NCI-H345 treated with DMSO at 0.1 percent for 48 hours (cell line): Measurements from ENCODE around the gene CRTC1.
"Not testable (repeated sequence)": the region's sequence is repeated elsewhere in the genome, so short reads cannot be mapped to it uniquely, and the experiment has no call there.

Experiments
- DNase-seq: peaks from one replicate; lab custom pipeline; 2025; ENCODE audit not compliant: unreplicated experiment; lab: John Stamatoyannopoulos, UW

The CRTC1 gene

DNA sequence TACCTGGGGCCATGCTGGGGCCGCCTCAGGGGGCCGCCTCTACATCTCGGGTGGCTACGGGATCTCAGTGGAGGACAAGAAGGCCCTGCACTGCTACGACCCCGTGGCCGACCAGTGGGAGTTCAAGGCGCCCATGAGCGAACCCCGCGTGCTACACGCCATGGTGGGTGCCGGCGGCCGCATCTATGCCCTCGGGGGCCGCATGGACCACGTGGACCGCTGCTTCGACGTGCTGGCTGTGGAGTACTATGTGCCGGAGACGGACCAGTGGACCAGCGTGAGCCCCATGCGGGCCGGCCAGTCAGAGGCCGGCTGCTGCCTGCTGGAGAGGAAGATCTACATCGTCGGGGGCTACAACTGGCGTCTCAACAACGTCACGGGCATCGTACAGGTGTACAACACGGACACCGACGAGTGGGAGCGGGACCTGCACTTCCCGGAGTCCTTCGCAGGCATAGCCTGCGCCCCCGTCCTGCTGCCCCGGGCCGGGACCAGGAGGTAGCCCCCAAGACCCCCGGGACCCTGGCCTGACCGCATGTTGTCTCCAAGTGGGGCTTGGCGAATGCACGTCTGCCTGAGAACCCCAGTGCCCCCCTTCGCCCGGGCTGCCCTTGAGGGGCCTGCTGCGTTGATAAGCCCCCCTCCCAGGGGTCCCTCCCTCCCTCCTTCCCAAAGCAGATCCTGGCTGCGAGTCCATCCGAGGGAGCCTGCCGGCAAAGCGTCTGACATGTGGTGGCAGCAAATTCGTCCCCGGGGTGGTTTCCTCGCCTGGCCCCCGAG lies 14.5 kb upstream of the CRTC1 start:
- DNase-seq: no peak

DNA sequence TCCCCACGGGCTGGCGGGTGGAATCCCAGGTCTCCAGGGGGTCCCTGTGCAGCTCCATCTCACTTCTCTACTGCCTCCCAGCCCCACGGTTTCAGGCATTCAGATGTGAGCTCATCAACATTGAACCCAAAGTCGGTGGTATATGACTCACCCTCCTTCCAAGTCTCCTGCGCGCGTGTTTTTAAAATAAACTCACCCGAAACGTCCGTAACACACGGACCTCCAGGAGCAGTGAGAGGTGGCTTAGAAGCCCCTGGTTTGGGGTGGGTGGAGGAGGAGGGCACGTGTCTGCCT lies 14.0 kb upstream of the CRTC1 start:
- no peak for DNase-seq

DNA sequence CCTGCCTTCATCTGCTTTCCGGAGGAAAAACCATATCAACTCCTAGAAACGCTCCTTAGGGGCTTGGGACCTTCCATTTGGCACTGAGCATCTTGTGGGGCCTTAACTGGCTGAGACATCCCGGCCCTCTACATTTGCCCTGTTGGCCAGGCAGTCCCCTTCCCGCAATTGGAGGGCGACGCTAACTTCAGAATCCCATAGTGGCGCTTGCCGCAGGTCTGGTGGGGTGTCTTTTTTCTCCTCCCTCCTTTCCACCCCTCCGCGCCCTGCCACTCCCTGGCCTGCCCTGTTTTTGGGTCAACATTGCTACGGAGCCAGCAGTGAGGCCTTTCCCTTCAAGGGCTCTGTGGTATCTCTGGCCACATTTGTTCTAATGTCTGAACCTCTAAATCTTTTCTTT lies 13.6 kb upstream of the CRTC1 start:
- no peak for DNase-seq

DNA sequence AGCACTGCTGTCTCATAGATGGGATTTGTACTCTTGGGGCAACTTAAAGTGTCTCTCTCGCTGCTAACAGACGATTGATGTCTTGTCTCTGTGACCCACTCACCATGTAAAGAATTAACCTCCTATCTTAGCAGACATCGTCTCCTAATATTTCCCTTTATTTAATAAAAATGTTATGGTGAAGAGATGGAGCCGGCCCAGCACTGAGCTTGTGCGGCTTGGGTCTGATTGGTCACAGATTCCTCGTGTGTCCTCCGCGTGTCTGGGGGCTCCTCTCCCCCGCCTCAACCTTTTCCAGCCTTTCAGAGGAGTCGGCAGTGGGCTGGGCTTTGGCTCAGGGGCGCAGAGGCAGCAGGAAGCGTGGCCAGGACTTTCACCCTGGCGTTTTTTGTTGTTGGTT lies 13.2 kb upstream of the CRTC1 start:
- DNase-seq: no peak

DNA sequence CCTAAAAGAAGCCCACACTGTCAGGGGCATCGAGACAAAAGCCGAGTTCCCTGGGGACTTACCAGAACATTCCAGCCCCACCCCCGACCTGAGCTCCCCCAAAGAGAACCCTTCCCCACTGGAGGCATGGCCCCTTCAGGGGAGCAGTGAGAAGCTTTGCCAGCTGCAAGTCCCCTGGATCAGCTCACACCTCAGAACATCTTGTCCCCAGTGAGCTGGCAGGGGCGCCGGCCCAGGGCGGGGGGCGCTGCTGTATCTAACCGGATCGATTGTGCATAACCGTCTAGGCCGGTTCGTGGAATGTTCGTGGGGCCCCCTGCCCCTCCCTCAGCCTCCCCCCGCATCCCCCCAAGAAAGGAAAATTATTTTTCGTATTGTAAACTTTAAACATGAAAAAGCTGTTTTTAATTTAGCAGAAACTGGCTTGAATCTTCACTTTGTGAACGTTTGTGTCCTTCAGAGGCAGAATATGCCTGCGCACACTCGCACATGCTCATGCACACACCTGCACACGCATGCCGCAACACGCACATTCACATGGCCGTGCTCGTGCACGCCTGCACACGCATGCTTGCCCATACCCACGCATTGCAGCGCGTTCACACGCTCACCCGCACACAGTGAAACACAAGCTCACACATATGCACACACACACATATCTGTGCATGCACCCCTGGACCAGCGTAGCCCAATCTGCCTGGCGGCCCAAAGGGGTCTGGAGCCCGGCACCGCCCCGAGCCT lies 12.0 kb upstream of the CRTC1 start:
- DNase-seq: no peak

DNA sequence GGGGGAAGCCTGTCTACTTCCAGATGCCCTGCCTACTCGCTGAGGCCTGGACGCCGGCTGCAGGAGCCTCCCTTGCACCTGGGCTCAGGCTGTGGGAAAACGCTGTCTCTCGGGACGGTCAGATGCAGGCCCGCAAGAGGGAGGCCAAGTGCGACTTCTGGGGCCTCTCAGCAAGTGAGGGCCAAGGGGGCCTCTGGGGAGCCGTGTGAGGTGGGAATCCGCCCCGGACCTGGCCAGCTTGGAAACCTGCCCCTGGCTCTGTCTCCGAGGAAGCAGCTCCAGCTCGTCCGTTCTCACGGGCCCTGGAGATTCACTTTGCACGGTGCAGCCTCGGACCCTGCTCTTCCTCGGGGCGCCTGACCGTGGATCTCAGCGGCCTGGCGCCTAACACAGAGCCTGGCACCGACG lies 11.4 kb upstream of the CRTC1 start:
- DNase-seq: no peak

DNA sequence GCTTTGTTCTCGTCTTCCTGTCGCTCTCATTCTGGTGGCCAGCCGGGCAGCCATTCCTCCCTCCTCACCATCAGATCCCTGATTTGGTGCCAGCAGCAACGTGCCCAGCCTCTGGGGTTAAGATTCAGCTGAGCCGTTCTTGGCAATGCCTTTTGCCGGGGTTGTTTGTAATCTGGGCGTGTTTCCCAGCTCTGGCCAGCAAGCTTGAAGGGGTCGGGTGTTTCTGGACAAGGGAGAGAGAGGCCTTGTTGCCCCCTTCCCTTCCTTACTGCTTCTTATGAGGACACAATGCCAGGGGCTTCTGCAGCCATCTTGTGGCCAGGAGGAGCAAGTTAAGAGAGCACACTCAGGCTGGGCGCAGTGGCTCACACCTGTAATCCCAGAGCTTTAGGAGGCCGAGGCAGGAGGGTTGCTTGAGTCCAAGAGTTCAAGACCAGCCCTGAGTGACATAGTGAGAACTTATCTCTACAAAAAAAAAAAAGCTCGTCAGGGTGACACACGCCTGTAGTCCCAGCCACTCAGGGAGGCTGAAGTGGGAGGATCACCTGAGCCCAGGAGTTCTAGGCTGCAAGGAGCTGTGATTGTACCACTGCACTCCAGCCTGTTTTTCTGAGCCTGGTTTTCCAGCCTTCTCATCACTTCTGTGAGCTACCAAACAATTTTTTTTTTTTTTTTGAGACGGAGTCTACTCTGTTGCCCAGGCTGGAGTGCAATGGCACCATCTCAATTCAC lies 10.7 kb upstream of the CRTC1 start:
- DNase-seq: no peak

DNA sequence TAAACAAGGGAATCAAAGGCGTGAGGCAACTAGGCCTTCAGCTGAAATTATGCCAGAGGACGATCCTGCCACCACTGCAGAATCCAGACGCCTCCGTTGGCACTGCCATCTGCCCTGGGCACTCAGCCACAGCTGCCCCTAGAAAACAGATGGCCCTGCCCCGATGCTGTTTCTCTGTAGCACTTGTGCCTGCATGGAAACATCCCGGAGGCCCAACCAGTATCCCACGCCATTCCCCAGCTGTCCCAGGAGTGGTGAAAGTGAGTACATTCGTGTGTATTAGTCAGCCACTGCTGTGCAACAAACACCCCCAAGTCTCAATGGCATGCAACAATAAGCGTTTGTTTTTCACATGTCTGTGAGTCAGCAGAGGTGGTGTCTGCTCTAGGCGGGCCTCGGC lies 8.9 kb upstream of the CRTC1 start:
- no peak for DNase-seq

DNA sequence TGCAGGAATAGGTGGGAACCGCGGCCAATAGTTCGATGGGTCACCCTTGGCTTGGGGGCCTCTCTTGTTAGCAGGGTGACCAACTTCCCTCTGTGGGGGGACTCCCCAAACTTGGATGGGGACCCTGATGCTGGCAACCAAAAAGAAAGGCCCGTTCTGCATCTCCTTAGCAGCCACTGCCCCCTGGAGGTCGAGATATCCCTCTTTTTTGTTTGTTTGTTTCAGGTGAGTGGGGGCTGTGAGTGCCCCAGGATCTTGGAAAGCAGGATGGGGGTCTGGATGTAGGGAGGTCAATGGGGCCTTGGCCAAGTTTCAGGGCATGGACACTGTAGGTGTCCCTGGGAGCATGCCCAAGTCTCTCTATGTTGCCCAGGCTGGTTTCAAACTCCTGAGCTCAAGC lies 7.7 kb upstream of the CRTC1 start:
- no peak for DNase-seq

DNA sequence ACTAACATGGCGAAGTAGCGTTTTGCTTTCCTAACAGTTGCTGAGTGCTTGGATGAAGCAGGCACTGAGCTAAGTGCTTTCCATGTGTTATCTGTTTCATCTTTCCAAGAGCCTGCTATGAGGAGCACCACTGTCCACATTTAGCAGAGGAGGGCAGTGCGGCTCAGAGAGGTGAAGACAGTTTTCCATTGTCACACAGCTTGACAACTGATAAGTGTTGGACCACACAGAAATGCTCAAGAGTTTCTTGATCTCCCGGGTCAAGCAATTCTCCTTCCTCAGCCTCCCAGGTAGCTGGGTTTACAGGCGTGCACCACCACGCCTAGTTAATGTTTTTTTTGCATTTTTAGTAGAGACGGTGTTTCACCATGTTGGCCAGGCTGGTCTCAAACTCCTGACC lies 6.8 kb upstream of the CRTC1 start:
- no peak for DNase-seq

DNA sequence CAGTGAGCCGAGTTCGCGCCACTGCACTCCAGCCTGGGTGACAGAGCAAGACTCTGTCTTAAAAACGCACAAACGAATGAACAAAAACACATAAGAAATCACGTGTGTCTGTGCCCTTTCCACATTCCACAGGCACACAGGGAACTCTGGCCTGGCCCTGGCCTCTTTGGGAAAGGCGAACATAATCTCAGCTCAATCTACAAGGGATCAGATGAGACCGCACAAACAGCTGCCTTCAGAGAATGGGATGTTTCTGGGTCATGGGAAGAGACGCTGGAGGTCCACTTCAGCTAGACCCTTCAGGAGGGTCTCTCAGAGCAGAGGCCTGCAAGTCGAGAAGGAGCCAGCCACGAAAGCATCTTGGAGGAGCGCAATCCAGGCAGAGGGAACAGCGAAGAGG lies 6.3 kb upstream of the CRTC1 start:
- DNase-seq: no peak

DNA sequence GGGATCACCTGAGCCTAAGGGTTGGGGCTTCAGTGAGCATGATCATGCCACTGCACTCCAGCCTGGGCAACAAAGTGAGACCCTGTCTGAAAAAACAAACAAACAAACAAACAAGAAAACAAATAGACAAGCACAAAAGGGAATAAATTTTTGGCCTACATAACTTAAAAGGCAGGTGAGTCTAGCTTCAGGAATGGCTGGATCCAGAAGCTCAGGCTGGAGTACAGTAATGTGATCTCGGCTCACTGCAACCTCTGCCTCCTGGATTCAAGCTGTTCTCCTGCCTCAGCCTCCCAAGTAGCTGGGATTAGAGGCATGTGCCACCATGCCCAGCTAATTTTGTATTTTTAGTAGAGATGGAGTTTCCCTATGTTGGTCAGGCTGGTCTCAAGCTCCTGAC lies 3.3 kb upstream of the CRTC1 start:
- not testable (repeated sequence) for DNase-seq

DNA sequence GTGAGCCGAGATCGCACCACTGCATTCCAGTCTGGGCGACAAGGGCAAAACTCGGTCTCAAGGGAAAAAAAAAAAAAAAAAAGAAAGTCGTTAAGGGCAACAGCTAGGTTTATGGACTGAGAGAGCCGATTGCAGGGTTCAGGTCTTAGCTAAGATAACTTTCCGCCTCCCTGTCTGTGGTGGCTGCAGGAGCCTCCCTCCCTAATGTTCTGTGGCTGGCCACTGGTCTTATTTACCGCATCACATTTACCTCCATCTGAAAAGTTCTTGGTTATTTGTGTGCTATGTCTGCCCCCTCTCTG lies 722 bp upstream of the CRTC1 start:
- DNase-seq: no peak

DNA sequence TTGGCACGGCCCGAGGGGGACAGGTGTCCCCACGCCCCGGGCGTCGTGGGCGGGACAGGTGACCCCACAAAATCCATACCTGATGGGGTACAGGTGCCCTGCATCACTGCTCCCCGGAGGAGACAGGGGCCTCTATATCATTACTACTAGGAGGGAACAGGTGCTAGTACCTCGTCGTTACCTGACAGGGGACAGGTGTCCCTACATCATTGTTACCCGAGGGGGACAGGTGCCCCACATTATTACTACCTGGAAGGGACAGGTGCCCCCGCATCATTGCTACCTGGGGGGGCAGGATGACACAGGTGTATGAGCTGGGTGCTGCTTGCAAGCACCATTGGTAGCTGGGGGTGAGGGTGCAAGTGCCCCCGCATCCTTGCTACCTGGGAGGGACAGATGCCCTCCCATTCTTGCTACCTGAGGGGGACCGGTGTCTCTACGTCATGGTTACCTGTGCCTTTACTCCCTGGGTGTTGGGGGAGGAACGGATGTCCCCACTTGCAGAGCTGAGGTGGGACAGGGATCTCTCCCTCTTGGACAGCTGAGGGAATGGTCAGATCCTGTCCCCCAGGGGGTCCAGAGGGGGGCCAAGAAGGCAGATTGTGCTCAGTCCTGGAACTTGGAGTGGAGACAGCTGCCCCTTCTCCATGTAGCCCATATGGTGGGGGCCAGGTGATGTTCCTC lies 620 bp downstream of the CRTC1 start:
- no peak for DNase-seq

DNA sequence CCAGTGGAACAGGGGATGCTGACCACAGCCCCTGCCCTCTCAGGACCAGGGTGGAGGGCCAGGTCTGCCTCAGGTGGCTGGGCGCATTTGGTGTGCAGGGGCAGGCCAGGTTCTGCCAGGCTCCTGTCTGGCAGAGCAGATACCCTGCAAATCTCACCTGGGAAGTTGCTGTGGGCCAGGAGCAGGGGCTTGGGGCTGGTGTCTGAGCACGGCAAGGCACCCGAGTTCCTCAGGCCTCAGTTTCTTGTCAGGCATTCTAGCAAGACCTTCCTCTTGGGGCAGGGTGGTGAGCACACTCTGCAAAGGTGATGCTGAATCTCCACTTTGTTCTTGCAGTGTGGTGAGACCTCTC lies 1.1 kb downstream of the CRTC1 start:
- DNase-seq: no peak

DNA sequence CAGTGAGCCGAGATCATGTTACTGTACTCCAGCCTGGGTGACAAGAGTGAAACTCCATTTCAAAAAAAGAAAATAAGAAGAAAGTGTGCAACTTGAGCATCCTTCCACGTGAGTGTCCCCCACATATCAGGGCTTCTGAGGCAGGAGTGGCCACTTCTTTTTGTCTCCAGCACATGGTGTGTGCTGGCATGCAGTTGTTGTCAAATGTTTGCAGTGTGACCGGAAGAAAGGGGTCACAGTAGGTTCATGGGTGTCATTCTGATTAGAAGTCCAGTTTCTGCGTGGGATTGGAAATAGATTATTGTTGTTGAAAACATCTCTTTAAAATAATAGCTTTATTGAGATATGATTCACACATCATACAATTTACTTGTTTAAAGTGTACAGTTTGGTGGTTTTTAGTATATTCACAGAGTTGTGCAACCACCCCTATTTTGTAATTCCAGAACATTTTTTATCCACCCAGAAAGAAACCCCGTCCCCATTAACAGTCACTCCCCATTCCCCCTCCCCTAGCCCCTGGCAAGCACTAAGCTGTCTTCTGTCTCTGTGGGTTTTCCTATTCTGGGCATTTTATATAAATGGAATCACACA lies 2.2 kb downstream of the CRTC1 start:
- no peak for DNase-seq

DNA sequence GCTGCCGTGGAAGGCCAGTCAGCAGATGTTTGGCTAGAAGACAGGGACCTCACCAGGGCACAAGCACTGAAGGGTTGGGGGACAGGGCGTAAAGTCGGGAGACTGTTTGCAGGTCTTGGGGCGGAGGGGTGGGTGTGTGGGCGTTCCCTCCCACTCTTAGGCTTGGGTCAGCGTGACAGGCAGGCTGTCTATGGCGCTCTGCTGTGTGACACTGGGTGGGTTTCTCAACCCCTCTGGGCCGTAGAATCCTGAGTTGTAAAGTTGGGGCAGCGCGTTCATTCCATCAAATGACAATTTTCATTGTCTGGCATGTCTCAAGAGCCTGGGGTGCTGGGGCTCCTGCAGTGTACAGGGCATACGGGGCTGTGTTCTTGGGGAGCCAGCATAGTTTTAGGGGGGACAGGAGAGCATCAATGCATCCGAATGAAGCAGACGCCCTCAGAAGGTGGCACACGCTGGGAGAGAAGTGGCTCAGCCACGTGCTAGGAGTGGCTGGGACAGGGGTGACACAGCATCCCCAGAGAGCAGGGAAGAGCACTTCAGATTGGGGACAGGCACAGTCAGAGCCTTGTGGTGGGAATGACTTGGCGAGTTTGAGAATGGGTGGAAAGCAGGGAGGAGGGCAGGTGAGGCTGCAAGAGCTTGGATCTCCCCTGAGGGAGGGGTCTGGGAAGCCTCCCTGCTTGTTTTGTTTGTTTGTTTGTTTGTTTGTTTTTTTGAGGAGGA lies 4.4 kb downstream of the CRTC1 start:
- DNase-seq: no peak

DNA sequence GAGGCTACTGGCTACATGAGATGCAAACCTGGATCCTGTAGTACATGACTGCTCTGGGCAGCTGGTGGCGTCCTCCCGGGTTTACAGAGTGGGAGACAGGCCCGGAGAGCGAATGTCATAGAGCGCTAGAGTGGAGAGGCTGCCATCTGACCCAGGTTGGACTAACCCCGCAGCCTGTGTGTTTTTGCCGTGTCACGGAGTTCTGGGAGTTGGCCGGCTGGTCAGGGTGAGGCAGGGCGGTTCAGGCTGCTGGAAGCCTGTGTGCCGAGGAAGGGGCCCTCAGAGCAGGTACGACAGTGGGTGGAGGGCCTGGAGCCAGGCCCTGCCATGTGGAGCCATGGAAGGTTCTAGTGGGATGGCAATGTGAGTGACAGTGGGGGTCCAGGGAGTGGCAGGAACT lies 12.5 kb downstream of the CRTC1 start:
- DNase-seq: no peak

DNA sequence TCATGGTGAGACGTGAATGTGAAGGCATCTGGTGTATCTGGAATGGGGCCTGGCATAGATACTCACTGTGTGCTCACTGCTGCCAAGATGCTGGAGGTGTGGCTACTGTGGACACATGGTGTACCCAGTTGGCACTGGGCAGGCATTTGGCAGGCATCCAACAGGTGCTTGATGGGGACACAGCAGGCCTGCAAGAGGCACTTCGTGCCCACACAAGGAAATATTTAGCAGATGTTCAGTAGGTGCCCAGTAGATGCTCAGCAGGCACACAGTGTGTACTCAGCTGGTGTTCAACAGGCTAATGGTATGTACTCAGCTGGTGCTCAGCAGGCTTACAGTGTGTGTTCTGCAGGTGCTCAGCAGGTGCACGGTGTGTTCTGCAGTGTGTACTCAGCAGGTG lies 14.2 kb downstream of the CRTC1 start:
- DNase-seq: peak; percentile 33

DNA sequence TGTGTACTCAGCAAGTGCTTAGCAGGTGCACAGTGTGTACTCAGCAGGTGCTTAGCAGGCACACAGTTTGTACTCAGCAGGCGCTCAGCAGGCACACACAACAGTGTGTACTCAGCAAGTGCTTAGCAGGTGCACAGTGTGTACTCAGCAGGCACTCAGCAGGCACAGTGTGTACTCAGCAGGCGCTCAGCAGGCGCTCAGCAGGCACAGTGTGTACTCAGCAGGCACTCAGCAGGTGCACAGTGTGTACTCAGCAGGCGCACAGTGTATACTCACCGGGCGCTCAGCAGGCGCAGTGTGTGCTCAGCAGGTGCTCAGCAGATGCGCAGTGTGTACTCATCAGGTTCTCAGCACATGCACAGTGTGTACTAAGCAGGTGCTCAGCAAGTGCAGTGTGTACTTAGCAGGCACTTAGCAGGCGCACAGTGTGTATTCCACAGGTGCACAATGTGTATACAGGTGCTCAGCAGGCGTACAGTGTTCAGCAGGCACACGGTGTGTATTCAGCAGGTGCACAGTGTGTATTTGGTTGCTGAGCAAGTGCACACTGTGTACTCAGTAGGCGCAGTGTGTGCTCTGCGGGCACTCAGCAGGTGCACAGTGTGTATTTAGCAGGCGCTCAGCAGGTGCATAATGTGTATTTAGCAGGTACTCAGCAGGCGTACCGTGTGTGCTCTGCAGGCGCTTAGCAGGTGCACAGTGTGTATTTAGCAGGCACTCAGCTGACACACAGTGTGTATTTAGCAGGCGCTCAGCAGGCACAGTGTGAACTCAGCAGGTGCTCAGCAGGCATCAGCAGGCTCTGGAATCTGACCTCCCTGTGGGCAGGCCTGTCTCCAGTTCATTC lies 15.1 kb downstream of the CRTC1 start:
- no peak for DNase-seq
